WTC11 (cell line): ENCODE measurements around the gene AANAT. TPM values are rescaled to one million over a fixed set of nuclear protein-coding genes. Genes with fewer than 3 reads are reported as not detected.

Experiments
- ATAC-seq: fragments of 200-7000 bp; cut with Tn5 transposase; 2 replicates; pipeline ENCODE4 v1.10.0; 2021; ENCODE audit warnings: mild to moderate bottlenecking, moderate library complexity
- CTCF ChIA-PET: fragments of 300-600 bp; sonication (Branson Sonifier 250); formaldehyde crosslinking; loops from one replicate; lab custom pipeline; 2021; ENCODE audit warnings: antibody characterized with exemption; lab: Charles Lee
- POLR2A ChIA-PET: fragments of 350-600 bp; sonication (Branson Sonifier 250); formaldehyde crosslinking; loops from one replicate; lab custom pipeline; 2021; ENCODE audit warnings: antibody characterized with exemption; lab: Charles Lee
- DNase-seq: peaks from one replicate; pipeline ENCODE4 v3.0.0; 2021; ENCODE audit warnings: low spot score
- H3K27ac Mint-ChIP-seq: 2 replicates; pipeline ENCODE4 v1.8.0; 2021; ENCODE audit warnings: mixed read lengths
- H3K27me3 Mint-ChIP-seq: 2 replicates; pipeline ENCODE4 v1.8.0; 2021; ENCODE audit warnings: low read depth, mild to moderate bottlenecking, moderate library complexity, mixed read lengths
- H3K36me3 Mint-ChIP-seq: 2 replicates; pipeline ENCODE4 v1.8.0; 2021; ENCODE audit warnings: mixed read lengths
- H3K4me1 Mint-ChIP-seq: 2 replicates; pipeline ENCODE4 v1.8.0; 2022; ENCODE audit warnings: mixed read lengths
- H3K4me3 Mint-ChIP-seq: 2 replicates; pipeline ENCODE4 v1.8.0; 2021; ENCODE audit warnings: mild to moderate bottlenecking, moderate library complexity, mixed read lengths
- H3K9me3 Mint-ChIP-seq: 2 replicates; pipeline ENCODE4 v1.8.0; 2021; ENCODE audit warnings: mixed read lengths
- ATF1 ChIP-seq: sonication (generic); formaldehyde crosslinking; IDR thresholded peaks from 2 replicates; pipeline ENCODE4 v1.8.1; 2023; ENCODE audit warnings: mild to moderate bottlenecking, moderate library complexity, missing genetic modification reagents
- ATF2 ChIP-seq: sonication (generic); formaldehyde crosslinking; IDR thresholded peaks from 2 replicates; pipeline ENCODE4 v1.8.1; 2022; ENCODE audit warnings: low read depth, missing genetic modification reagents, borderline replicate concordance
- ELF4 ChIP-seq: sonication (generic); formaldehyde crosslinking; IDR thresholded peaks from 2 replicates; pipeline ENCODE4 v1.8.1; 2022; ENCODE audit warnings: low read depth, mild to moderate bottlenecking, moderate library complexity, missing genetic modification reagents
- EMX1 ChIP-seq: fragments of 250-450 bp; sonication (Bioruptor Pico); IDR thresholded peaks from 2 replicates; pipeline ENCODE4 v1.8.0; 2021; ENCODE audit warnings: mild to moderate bottlenecking
- FOXP4 ChIP-seq: sonication (generic); formaldehyde crosslinking; IDR thresholded peaks from 2 replicates; pipeline ENCODE4 v1.8.0; 2022; ENCODE audit warnings: mild to moderate bottlenecking, missing genetic modification reagents
- HMGA2 ChIP-seq: fragments of 250-450 bp; sonication (Bioruptor Pico); IDR thresholded peaks from 2 replicates; pipeline ENCODE4 v1.4.0; 2021; ENCODE audit warnings: mild to moderate bottlenecking, moderate library complexity
- HMGXB4 ChIP-seq: sonication (generic); formaldehyde crosslinking; IDR thresholded peaks from 2 replicates; pipeline ENCODE4 v1.8.1; 2023; ENCODE audit warnings: mild to moderate bottlenecking, moderate library complexity, missing genetic modification reagents
- TCF7 ChIP-seq: sonication (generic); formaldehyde crosslinking; IDR thresholded peaks from 2 replicates; pipeline ENCODE4 v1.8.0; 2022; ENCODE audit warnings: mild to moderate bottlenecking, low read depth, missing genetic modification reagents, moderate library complexity
- ZNF416 ChIP-seq: fragments of 250-450 bp; sonication (Bioruptor Pico); IDR thresholded peaks from 2 replicates; pipeline ENCODE4 v1.9.0; 2021; ENCODE audit warnings: mild to moderate bottlenecking, inconsistent platforms
- ZNF423 ChIP-seq: fragments of 250-450 bp; sonication (Bioruptor Pico); IDR thresholded peaks from 2 replicates; pipeline ENCODE4 v2.1.2; 2022; ENCODE audit warnings: mild to moderate bottlenecking, moderate library complexity
- ZNF512 ChIP-seq: sonication (generic); formaldehyde crosslinking; IDR thresholded peaks from 2 replicates; pipeline ENCODE4 v1.8.1; 2022; ENCODE audit warnings: missing genetic modification reagents, borderline replicate concordance
- total RNA-seq: library from RNA; stranded (reverse); gene quantifications from 3 replicates; pipeline ENCODE4 v1.2.3, GENCODE V29; 2021
- TF ChIP-seq, protein P1 (sequence below): sonication (generic); formaldehyde crosslinking; IDR thresholded peaks from 2 replicates; pipeline ENCODE4 v1.8.1; 2023; ENCODE audit warnings: mild to moderate bottlenecking, missing genetic modification reagents
- TF ChIP-seq, protein P2 (sequence below): sonication (generic); formaldehyde crosslinking; IDR thresholded peaks from 2 replicates; pipeline ENCODE4 v1.8.0; 2023; ENCODE audit warnings: mild to moderate bottlenecking, missing genetic modification reagents

The AANAT gene
- total RNA-seq, 1 experiment from 2014 or later, result 0.17 TPM

DNA sequence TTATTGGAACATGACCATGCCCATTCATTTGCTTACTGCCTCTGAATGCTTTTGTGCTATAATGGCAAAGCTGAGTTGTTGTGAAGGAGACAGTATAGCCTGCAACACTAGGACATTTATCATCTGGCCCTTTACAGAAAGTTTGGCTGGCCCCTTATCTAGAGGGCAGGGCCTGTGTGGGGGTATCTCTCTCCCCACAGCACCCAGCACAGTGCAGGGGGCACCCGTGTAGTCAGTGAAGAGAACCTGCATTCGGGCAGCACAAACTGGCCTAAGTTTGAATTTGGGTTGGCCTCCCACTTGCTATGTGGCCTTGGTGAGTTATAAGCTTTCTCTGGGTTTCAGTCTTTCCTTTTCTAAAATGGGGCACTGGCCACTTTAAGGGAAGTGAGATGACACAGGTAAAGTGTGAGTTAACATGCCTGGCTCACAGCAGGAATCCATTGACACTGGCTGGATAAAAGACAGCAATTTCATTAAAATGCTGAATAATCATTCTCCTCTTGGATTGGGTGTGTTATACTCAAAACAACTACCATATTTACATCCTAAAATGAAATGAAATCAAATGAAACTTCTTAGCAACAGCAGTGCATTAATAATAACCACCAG, 26.5 kb upstream of the AANAT start (continued):
- TF ChIP-seq, protein P1, sequence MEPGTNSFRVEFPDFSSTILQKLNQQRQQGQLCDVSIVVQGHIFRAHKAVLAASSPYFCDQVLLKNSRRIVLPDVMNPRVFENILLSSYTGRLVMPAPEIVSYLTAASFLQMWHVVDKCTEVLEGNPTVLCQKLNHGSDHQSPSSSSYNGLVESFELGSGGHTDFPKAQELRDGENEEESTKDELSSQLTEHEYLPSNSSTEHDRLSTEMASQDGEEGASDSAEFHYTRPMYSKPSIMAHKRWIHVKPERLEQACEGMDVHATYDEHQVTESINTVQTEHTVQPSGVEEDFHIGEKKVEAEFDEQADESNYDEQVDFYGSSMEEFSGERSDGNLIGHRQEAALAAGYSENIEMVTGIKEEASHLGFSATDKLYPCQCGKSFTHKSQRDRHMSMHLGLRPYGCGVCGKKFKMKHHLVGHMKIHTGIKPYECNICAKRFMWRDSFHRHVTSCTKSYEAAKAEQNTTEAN, result no peak
- no peak for TF ChIP-seq ZNF416 (CRISPR knock-in tag)
- TF ChIP-seq ATF1 (CRISPR knock-in tag), result no peak
- no peak for TF ChIP-seq ZNF512 (CRISPR knock-in tag)
- no peak for TF ChIP-seq HMGA2 (CRISPR knock-in tag)
- no peak for TF ChIP-seq ELF4 (CRISPR knock-in tag)
- no peak for TF ChIP-seq ATF2 (CRISPR knock-in tag)
- TF ChIP-seq HMGXB4 (CRISPR knock-in tag), result no peak
- no peak for TF ChIP-seq TCF7
- TF ChIP-seq EMX1 (CRISPR knock-in tag), result no peak

DNA sequence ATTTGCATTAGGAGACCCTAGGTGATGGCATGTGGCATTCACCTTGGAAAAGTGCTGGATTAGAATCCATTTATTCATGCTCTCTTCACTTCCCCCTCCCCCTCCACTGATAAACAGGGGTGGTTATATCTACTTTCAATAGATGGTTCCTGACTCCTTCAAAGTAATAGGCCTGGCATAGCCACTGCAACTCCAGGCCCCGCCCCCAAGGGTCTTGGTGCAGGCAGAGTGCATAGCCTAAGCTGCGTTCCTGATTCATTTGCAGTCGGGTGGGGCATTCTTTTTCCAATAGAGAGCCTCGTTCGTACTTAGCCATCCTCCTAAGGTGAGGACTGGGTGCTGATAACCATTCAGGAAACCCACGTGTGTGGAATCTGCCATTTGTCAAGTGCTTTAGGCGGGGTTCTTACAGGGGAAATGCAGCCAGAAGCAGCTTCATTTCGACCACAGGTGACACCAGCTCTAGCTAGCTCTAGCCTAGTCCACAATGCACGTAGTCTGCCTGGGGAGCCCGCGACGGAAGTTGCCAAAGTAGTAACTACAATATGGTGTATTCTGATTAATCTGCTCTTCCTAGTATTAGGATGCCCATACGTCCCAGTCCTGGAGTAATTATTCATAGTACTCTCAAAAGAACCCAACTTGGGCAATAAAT, 25.6 kb upstream of the AANAT start:
- peak; percentile 23 for ATAC-seq
- TF ChIP-seq FOXP4 (CRISPR knock-in tag) (no peak), ZNF423 (CRISPR knock-in tag) (no peak)
- TF ChIP-seq, protein P2, sequence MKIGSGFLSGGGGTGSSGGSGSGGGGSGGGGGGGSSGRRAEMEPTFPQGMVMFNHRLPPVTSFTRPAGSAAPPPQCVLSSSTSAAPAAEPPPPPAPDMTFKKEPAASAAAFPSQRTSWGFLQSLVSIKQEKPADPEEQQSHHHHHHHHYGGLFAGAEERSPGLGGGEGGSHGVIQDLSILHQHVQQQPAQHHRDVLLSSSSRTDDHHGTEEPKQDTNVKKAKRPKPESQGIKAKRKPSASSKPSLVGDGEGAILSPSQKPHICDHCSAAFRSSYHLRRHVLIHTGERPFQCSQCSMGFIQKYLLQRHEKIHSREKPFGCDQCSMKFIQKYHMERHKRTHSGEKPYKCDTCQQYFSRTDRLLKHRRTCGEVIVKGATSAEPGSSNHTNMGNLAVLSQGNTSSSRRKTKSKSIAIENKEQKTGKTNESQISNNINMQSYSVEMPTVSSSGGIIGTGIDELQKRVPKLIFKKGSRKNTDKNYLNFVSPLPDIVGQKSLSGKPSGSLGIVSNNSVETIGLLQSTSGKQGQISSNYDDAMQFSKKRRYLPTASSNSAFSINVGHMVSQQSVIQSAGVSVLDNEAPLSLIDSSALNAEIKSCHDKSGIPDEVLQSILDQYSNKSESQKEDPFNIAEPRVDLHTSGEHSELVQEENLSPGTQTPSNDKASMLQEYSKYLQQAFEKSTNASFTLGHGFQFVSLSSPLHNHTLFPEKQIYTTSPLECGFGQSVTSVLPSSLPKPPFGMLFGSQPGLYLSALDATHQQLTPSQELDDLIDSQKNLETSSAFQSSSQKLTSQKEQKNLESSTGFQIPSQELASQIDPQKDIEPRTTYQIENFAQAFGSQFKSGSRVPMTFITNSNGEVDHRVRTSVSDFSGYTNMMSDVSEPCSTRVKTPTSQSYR, result no peak
- Mint-ChIP-seq H3K4me3 (no peak overlapping the region; the same call in 1 of the 2 replicates), H3K4me1 (peaks cover 91% of the 10 kb centered on the region), H3K27ac (peak overlapping the region; percentile 50; the same call in 1 of the 2 replicates), H3K27me3 (no peaks in the 10 kb centered on the region), H3K36me3 (no peaks in the 10 kb centered on the region), H3K9me3 (no peaks in the 10 kb centered on the region)
- ChIA-PET CTCF (interaction anchor here (0.9 to 2.8 kb wide), 9 partner anchors 11 to 537 kb away, joined by 3 to 14 read pairs (median 3); partner anchors contain the start of genes MRPL38 and UBE2O), POLR2A (no interaction called here)
- peak; percentile 46 for DNase-seq
